ENCODE results near the gene IL19. TPM values are rescaled to one million over a fixed set of nuclear protein-coding genes. Genes with fewer than 3 reads are reported as not detected.

The IL19 gene
- total RNA-seq, 1 donor from 2014 or later, result not detected

DNA sequence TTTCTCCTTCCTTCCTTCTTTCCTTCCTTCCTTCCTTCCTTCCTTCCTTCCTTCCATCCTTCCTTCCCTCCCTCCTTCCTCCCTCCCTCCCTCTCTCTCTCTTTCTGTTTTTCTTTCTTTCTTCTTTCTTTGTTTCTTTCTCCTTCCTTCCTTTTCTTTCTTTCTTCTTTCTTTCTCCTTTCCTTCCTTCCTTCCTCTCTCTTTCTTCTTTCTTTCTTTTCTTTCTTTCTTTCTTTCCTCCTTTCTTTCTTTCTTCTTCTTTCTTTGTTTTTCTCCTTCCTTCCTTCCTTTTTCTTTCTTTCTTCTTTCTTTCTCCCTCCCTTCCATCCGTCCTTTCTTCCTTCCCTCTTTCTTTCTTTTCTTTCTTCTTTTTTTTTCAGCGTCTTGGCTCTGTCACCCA lies 18.1 kb upstream of the IL19 start:
- H3K4me3 Mint-ChIP-seq (ENCODE audit: low read depth), result no peak overlapping the region
- peaks cover 29% of the 10 kb centered on the region for H3K27me3 Mint-ChIP-seq
- DNase-seq (ENCODE audit: low spot score, unreplicated experiment), result no peak
- no peaks in the 10 kb centered on the region for H3K9me3 Mint-ChIP-seq (ENCODE audit: low read depth)
- TF ChIP-seq, protein P1, sequence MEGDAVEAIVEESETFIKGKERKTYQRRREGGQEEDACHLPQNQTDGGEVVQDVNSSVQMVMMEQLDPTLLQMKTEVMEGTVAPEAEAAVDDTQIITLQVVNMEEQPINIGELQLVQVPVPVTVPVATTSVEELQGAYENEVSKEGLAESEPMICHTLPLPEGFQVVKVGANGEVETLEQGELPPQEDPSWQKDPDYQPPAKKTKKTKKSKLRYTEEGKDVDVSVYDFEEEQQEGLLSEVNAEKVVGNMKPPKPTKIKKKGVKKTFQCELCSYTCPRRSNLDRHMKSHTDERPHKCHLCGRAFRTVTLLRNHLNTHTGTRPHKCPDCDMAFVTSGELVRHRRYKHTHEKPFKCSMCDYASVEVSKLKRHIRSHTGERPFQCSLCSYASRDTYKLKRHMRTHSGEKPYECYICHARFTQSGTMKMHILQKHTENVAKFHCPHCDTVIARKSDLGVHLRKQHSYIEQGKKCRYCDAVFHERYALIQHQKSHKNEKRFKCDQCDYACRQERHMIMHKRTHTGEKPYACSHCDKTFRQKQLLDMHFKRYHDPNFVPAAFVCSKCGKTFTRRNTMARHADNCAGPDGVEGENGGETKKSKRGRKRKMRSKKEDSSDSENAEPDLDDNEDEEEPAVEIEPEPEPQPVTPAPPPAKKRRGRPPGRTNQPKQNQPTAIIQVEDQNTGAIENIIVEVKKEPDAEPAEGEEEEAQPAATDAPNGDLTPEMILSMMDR (IDR thresholded peaks at IDR 0.05; ENCODE audit: unreplicated experiment), result no peak
- no peak overlapping the region for H3K27ac Mint-ChIP-seq
- H3K36me3 Mint-ChIP-seq (ENCODE audit: insufficient read depth), result no peaks in the 10 kb centered on the region
- H3K4me1 Mint-ChIP-seq (ENCODE audit: low read depth), result no peaks in the 10 kb centered on the region

DNA sequence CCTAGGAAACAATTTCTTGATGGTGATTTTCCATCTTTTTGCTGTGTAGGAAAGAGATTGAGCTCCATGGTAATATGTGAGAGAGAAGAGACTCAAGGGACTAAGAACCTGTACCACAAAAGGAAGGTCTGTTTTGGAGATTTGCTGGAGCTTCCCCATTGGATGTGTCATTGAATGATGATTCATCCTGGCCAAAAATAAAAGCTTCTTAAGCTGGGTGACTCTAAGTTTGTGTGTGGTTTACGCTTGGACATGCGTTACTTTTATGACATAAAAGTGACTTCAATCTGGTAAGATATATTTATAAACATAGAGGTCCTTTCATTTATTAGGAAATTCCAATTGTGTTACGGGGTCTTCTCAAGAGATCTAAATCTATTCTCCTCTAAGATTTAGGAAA lies 17.4 kb upstream of the IL19 start:
- Mint-ChIP-seq H3K27ac (no peak overlapping the region), H3K27me3 (peaks cover 29% of the 10 kb centered on the region), H3K4me3 (ENCODE audit: low read depth) (no peak overlapping the region), H3K4me1 (ENCODE audit: low read depth) (no peaks in the 10 kb centered on the region), H3K9me3 (ENCODE audit: low read depth) (no peaks in the 10 kb centered on the region), H3K36me3 (ENCODE audit: insufficient read depth) (no peaks in the 10 kb centered on the region)
- TF ChIP-seq, protein P1 (IDR thresholded peaks at IDR 0.05; ENCODE audit: unreplicated experiment), result no peak
- no peak for DNase-seq (ENCODE audit: low spot score, unreplicated experiment)

DNA sequence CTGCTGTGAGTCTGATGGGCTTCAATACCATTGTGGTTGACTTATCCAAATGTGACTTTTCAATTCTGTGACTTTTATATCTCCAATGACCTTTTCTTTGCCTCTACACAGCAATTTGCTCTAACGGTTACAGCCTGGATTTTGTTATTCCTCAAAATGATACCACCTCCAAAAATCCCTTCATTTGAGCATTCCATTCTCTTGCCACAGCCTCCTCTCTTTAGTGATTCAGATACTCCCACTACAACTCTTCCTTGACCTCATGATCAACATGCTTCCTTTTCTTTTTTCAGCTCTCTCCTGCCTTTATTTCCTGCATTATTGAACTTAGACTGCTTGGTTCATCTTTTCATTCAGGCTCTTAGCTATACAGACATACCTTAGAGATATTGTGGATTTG lies 16.6 kb upstream of the IL19 start:
- Mint-ChIP-seq H3K4me1 (ENCODE audit: low read depth) (no peaks in the 10 kb centered on the region), H3K4me3 (ENCODE audit: low read depth) (no peak overlapping the region), H3K36me3 (ENCODE audit: insufficient read depth) (no peaks in the 10 kb centered on the region), H3K9me3 (ENCODE audit: low read depth) (no peaks in the 10 kb centered on the region), H3K27ac (no peak overlapping the region), H3K27me3 (peaks cover 25% of the 10 kb centered on the region)
- TF ChIP-seq, protein P1 (IDR thresholded peaks at IDR 0.05; ENCODE audit: unreplicated experiment), result no peak
- no peak for DNase-seq (ENCODE audit: low spot score, unreplicated experiment)

DNA sequence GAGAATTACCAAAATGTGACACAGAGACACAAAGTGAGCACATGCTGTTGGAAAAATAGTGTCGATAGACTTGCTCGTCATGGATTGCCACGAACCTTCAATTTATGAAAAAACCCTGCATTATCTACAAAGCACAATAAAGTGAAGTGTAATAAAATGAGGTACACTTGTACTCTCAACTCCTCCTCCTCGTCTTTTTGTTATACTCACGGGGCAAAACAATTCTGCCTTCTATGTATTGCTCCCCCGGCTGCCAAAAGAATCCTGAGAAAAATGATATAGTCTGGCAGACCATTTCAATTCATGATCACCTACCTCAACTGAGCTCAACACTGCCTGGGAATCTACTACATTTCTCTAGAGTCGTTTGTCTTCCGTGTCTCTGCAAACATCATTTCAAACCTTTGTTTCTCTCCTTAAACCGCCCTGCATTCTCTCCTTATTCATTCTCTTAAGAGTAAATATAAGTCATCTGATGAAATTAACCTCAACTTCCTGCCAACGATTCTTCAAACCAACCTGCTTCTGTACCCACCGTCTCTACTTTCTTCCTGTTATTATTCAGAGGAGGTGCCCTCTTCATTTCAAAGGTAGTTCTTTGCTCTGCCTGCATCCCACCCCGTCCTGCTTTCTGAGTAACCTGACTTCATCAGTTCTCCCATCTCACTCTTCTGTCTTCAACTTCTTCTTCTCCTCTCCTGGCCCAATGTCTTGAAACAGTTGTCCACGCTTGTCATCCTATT lies 12.9 kb upstream of the IL19 start:
- no peak for DNase-seq (ENCODE audit: low spot score, unreplicated experiment)
- no peaks in the 10 kb centered on the region for H3K4me1 Mint-ChIP-seq (ENCODE audit: low read depth)
- H3K27ac Mint-ChIP-seq, result no peak overlapping the region
- no peaks in the 10 kb centered on the region for H3K9me3 Mint-ChIP-seq (ENCODE audit: low read depth)
- H3K27me3 Mint-ChIP-seq, result peaks cover 8% of the 10 kb centered on the region
- no peak overlapping the region for H3K4me3 Mint-ChIP-seq (ENCODE audit: low read depth)
- no peaks in the 10 kb centered on the region for H3K36me3 Mint-ChIP-seq (ENCODE audit: insufficient read depth)
- TF ChIP-seq, protein P1 (IDR thresholded peaks at IDR 0.05; ENCODE audit: unreplicated experiment), result no peak

DNA sequence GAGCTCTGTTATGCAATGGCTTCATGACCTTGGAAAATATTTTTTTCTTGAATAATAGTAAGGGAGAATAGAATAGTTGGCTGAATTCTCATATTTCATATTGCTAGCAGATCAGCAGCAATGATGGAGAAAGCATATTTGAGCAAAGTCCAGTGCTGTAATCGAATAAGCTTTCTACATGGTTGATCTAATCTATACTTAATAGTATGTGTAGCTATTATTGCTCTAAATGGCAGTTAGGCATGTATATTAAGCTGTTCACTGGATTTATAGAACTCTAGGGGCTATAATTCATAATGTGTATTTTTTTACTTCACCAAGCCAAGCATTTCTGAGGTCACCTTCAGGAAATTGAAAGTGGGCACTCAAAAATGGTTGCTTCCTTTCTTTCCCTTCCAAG lies 10.0 kb upstream of the IL19 start:
- Mint-ChIP-seq H3K4me1 (ENCODE audit: low read depth) (no peaks in the 10 kb centered on the region), H3K4me3 (ENCODE audit: low read depth) (no peak overlapping the region), H3K27ac (no peak overlapping the region)

More for the DNA sequence above, 10.0 kb upstream of the IL19 start:
- Mint-ChIP-seq H3K9me3 (ENCODE audit: low read depth) (no peaks in the 10 kb centered on the region), H3K36me3 (ENCODE audit: insufficient read depth) (no peaks in the 10 kb centered on the region), H3K27me3 (no peaks in the 10 kb centered on the region)
- TF ChIP-seq, protein P1 (IDR thresholded peaks at IDR 0.05; ENCODE audit: unreplicated experiment), result no peak
- DNase-seq (ENCODE audit: low spot score, unreplicated experiment), result no peak
